GM18873 (cell line): ENCODE data around the gene XAGE3.
A peak's percentile ranks its signal among the peaks of the same experiment; 100 is the strongest.
"Not testable (repeated sequence)": the region's sequence is repeated elsewhere in the genome, so short reads cannot be mapped to it uniquely, and the experiment has no call there.

Source experiments
- ATAC-seq: cut with Tn5 transposase; IDR thresholded peaks from one replicate; pipeline ENCODE4 v1.9.1; 2021; ENCODE audit warnings: mild to moderate bottlenecking, moderate library complexity, moderate number of reproducible peaks; ENCODE audit not compliant: unreplicated experiment, low FRiP score

The XAGE3 gene

GRCh38 chrX:52867610-52868348 lies at the start of gene XAGE3:
Gene XAGE3 (minus strand): TSS chrX:52868083. CDS start chrX:52867133, 950 bp downstream.
- no peak for ATAC-seq

GRCh38 chrX:52914704-52915103 lies 46.8 kb upstream of the XAGE3 start:
- not testable (repeated sequence) for ATAC-seq

GRCh38 chrX:52913681-52914080 lies 45.8 kb upstream of the XAGE3 start:
- ATAC-seq, result not testable (repeated sequence)

GRCh38 chrX:52909313-52909969 lies 41.6 kb upstream of the XAGE3 start:
- ATAC-seq, result not testable (repeated sequence)

GRCh38 chrX:52907900-52908299 lies 40.0 kb upstream of the XAGE3 start:
- ATAC-seq, result not testable (repeated sequence)

GRCh38 chrX:52907137-52907536 lies 39.3 kb upstream of the XAGE3 start:
- not testable (repeated sequence) for ATAC-seq

- not testable (repeated sequence) for ATAC-seq
Observed at GRCh38 chrX:52906072-52906471, 38.2 kb upstream of the XAGE3 start.

- not testable (repeated sequence) for ATAC-seq
Observed at GRCh38 chrX:52905531-52905930, 37.6 kb upstream of the XAGE3 start.

GRCh38 chrX:52896855-52897709 lies 29.2 kb upstream of the XAGE3 start, which contains the start of gene FAM156B:
Gene FAM156B (plus strand): TSS chrX:52897330. CDS start chrX:52907226, 9,896 bp downstream.
- peak; percentile 68 for ATAC-seq

GRCh38 chrX:52896438-52896837 lies 28.6 kb upstream of the XAGE3 start:
- peak; percentile 15 for ATAC-seq

- not testable (repeated sequence) for ATAC-seq
Observed at GRCh38 chrX:52888090-52888489, 20.2 kb upstream of the XAGE3 start.

- ATAC-seq, result not testable (repeated sequence)
Observed at GRCh38 chrX:52887459-52887858, 19.6 kb upstream of the XAGE3 start.

GRCh38 chrX:52876386-52876785 lies 8.5 kb upstream of the XAGE3 start:
- not testable (repeated sequence) for ATAC-seq

GRCh38 chrX:52875436-52875835 lies 7.6 kb upstream of the XAGE3 start:
- not testable (repeated sequence) for ATAC-seq

GRCh38 chrX:52874661-52875060 lies 6.8 kb upstream of the XAGE3 start:
- no peak for ATAC-seq

GRCh38 chrX:52873825-52874224 lies 5.9 kb upstream of the XAGE3 start:
- ATAC-seq, result not testable (repeated sequence)

- ATAC-seq, result no peak
Observed at GRCh38 chrX:52870046-52870445, 2.2 kb upstream of the XAGE3 start.

- no peak for ATAC-seq
Observed at GRCh38 chrX:52865343-52865998, 2.4 kb downstream of the XAGE3 start.

GRCh38 chrX:52856991-52857525 lies 10.8 kb downstream of the XAGE3 start:
- not testable (repeated sequence) for ATAC-seq
